AG09309 (cell line): Measurements from ENCODE around the gene PLEKHJ1.
"Not testable (repeated sequence)": the region's sequence is repeated elsewhere in the genome, so short reads cannot be mapped to it uniquely, and the experiment has no call there.

Experiments used
- DNase-seq: peaks from one replicate; pipeline ENCODE4 v3.0.0-alpha.2; 2010; ENCODE audit warnings: low read depth
- H3K4me3 ChIP-seq: 2 replicates; pipeline ENCODE4 v1.5.1; 2011; ENCODE audit warnings: mild to moderate bottlenecking, low read depth, low read length, moderate library complexity; ENCODE audit not compliant: control insufficient read depth
- TF ChIP-seq, protein P1 (sequence below): IDR thresholded peaks from 2 replicates; pipeline ENCODE4 v1.5.1; 2011; ENCODE audit warnings: mild to moderate bottlenecking, low read depth, low read length, inconsistent platforms; ENCODE audit not compliant: insufficient read depth, control insufficient read depth; ENCODE audit errors: missing control alignments

Gene PLEKHJ1

DNA sequence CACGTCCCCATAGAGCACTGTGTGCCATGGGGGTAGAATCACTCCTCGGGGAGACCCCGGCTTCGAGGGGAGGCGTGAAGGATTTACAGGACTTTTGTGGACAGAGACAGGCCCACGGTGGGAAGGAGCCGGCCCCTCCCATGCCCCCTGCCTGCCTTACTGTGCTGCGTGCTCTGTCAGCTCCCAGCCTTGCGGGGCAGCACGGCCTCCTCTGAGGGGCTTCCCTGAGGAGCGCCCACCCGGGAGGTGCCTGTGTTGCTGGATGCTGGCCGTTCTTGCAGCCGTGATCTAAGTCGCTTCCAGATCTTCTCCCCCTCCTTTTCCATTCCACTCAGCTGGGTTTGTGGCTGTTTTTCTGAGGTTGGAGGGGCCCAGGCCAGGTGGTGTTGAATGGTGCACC lies 29.1 kb downstream of the PLEKHJ1 start:
- TF ChIP-seq, protein P1, sequence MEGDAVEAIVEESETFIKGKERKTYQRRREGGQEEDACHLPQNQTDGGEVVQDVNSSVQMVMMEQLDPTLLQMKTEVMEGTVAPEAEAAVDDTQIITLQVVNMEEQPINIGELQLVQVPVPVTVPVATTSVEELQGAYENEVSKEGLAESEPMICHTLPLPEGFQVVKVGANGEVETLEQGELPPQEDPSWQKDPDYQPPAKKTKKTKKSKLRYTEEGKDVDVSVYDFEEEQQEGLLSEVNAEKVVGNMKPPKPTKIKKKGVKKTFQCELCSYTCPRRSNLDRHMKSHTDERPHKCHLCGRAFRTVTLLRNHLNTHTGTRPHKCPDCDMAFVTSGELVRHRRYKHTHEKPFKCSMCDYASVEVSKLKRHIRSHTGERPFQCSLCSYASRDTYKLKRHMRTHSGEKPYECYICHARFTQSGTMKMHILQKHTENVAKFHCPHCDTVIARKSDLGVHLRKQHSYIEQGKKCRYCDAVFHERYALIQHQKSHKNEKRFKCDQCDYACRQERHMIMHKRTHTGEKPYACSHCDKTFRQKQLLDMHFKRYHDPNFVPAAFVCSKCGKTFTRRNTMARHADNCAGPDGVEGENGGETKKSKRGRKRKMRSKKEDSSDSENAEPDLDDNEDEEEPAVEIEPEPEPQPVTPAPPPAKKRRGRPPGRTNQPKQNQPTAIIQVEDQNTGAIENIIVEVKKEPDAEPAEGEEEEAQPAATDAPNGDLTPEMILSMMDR, result no peak
- DNase-seq, result no peak
- no peak overlapping the region for H3K4me3 ChIP-seq

DNA sequence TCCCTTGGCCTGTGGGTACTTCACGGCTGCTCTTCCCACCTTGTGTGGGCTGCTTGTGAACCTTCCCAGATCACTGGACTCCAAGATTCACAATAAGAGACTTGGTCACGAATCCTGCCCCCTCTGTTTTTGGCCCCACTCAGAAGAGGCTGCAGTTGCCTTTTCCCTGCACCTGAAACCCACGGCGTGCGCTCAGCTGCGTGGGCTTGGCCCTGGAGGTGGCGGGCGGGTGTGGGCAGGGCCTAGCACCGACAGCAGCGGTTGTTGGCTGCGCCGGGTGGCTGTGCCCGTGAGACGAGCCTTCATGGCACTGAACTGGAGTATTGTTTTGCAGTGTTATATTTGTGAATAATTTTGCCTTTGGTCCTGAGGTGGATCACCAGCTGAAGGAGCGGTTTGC lies 33.8 kb downstream of the PLEKHJ1 start:
- TF ChIP-seq, protein P1, result no peak
- no peak for DNase-seq
- H3K4me3 ChIP-seq, result no peak overlapping the region

DNA sequence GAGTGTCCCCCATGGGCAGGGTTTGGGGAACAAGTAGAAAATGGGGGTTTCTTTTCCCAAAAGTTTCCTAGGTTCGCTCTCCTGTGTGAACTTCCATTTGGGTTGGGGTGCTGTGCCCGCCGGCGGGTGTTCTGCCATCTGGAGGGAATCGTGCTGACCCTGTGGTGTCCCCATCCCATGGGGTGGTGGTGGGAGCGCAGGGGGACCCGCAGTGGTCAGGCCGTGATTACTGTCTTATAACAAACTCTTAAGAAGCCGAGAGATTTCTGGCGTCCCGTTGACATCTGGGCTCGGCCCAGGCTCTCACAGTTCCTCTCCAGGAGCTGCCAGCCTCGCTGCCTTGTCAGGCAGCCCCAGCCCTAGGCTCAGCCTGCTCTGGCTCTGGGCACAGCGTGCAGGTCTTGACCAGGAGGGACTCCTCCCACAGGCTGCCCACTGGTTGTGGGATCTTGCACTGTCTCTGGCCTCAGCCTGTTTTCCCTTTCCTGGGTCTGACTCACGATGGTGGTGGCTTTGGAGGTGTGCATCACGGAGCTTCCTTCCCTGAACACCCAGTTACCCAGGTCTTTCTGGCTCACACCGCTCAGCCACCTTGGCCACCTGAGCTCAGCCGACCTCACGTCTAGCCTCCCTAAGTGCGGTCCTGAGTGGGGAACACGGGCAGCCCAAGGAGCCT lies 34.5 kb downstream of the PLEKHJ1 start:
- TF ChIP-seq, protein P1, result no peak
- DNase-seq, result no peak
- H3K4me3 ChIP-seq, result no peak overlapping the region

DNA sequence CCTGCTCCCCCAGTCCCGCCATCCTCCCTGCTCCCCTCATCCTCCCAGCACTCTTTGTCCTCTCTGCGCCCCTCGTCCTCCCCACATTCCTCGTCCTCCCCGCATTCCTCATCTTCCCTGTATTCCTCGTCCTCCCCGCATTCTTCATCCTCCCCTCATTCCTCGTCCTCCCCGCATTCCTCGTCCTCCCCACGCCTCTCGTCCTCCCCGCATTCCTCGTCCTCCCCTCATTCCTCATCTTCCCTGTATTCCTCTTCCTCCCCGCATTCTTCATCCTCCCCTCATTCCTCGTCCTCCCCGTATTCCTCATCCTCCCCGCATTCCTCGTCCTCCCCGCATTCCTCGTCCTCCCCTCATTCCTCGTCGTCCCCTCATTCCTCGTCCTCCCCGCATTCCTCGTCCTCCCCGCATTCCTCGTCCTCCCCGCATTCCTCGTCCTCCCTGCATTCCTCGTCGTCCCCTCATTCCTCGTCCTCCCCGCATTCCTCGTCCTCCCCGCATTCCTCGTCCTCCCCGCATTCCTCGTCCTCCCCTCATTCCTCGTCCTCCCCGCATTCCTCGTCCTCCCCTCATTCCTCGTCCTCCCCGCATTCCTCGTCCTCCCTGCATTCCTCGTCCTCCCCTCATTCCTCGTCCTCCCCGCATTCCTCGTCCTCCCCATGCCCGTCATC lies 35.4 kb downstream of the PLEKHJ1 start:
- H3K4me3 ChIP-seq, DNase-seq: not testable (repeated sequence)

DNA sequence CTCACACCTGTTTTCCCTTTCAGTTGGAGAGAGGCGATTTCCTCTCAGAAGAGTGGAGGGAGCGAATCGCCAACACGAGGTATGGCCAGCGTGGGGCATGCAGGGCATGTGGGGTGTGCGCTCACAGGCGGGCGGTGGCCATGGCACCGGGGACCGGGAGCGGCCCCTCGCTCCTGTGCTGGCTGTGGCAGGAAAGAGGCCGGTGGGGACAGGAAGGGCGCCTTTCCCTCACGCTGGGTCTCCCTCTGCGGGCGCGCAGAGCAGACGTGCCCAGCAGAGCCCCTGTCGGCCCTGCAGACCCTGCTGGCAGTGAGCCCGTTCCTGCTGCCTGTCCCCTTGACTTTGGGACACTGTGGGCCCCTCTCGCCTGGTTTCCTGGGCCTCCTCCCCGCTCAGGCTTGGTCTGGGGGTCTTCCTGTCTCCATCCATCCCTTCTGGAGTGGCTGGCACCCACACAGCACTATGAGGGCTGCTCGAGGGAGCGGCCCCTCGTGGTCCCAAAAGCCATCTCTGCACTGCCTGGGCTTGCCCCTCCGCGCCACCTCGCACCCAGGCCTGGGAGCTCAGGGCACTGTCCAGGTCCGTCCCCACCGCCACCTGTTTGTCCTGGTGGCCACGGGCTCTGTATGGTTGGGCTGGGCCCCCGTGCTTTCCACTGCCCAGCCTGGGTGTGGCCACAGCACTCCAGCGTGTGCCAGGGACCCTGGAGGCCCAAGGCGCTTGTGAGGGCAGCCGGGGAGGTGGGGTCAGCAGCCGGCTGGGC lies 36.1 kb downstream of the PLEKHJ1 start:
- TF ChIP-seq, protein P1, result no peak
- no peak for DNase-seq
- no peak overlapping the region for H3K4me3 ChIP-seq

DNA sequence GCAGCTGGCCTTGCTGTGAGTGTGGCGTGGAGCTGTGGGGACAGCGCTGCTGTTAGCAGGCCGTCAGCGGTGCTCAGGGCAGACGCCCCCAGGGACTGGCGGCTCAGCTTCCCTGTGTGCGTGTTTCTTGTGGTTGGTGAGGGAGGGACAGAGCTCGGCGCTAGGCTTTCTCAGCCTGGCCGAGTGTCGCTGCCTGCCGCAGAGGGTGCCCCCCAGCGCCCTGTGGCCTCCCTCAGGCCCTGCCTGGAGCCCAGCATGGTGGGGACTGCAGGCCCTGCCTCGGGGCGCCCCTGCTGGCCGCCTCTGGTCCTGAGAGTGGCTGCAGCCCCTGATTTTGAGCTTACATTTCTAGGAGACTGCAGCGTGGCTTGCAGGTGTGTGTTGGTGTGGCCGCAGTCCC lies 36.9 kb downstream of the PLEKHJ1 start:
- H3K4me3 ChIP-seq, result no peak overlapping the region
- TF ChIP-seq, protein P1, result peak; percentile 21
- DNase-seq, result no peak

DNA sequence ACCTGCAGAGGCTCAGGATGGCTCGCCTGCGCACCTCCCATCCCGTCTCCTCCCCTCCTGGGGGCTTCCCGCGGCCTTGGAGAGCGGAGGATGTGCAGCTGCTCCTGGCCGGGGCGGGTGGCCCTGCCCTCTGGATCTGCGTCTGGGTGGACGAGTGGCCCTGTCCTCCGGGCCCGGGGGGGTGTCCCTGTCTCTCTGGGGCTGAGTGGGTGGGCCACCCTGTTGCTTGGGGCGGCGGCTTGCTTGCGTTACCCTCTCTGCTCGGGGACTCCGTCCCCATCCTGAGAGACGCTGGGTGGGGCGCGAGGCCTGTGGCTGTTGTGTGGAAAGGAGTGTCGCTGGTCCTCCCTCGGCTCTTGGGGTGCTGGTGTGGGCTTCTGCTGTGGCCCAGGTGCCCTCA lies 37.8 kb downstream of the PLEKHJ1 start:
- TF ChIP-seq, protein P1, result no peak
- no peak for DNase-seq
- H3K4me3 ChIP-seq, result no peak overlapping the region
